H1 (cell line): ENCODE results near the gene ZBTB20. TPM values are rescaled to one million over a fixed set of nuclear protein-coding genes. Genes with fewer than 3 reads are reported as not detected.
A peak's percentile ranks its signal among the peaks of the same experiment; 100 is the strongest.

ENCODE experiments used
- EZH2 ChIP-seq: fragments of 200-600 bp; sonication (generic); IDR thresholded peaks from 2 replicates; pipeline ENCODE4 v1.7.1; 2012; ENCODE audit warnings: low read depth, mild to moderate bottlenecking, moderate library complexity, low read length, inconsistent platforms; ENCODE audit not compliant: severe bottlenecking
- GTF2F1 ChIP-seq: IDR thresholded peaks from 2 replicates; pipeline ENCODE4 v1.6.1; 2012; ENCODE audit warnings: low read depth, low read length, improper control_type of control experiment, borderline replicate concordance
- NANOG ChIP-seq: IDR thresholded peaks from 2 replicates; pipeline ENCODE4 v1.6.1; 2011; ENCODE audit warnings: low read length, low read depth, mild to moderate bottlenecking, inconsistent platforms; ENCODE audit not compliant: insufficient read depth, poor library complexity, severe bottlenecking
- SP1 ChIP-seq: IDR thresholded peaks from 2 replicates; pipeline ENCODE4 v1.6.1; 2011; ENCODE audit warnings: low read depth, low read length
- polyA plus RNA-seq, 7 experiments: library from polyadenylated mRNA; depleted of rRNA in 3 of 7; stranded (reverse) in 5 of 7; unstranded in 2 of 7; fragments of >200 nt in 5 of 7; fragments of 200-250 nt in 2 of 7; gene quantifications; 1 replicate in 5 of 7; 2 replicates in 1 of 7; 4 replicates in 1 of 7; pipeline versions ENCODE4 v1.2.1 to v1.2.3, GENCODE V29; 2011 to 2013; ENCODE audit warnings: missing spikeins in 2 of 7, mixed read lengths in 2 of 7
- total RNA-seq: library from RNA; stranded (reverse); fragmentation: NEBNext Ultra II Directional; extraction: Animal tissue kit (Norgen Biotek cat#: 25700); gene quantifications from 2 replicates; pipeline ENCODE4 v1.2.1, GENCODE V29; 2021
- TF ChIP-seq, protein P1 (sequence below): fragments of 300-600 bp; sonication (generic); IDR thresholded peaks from 2 replicates; pipeline ENCODE4 v1.7.1; 2012; ENCODE audit warnings: low read length, moderate library complexity, mild to moderate bottlenecking, inconsistent platforms; ENCODE audit not compliant: insufficient replicate concordance

ZBTB20 gene
- total and polyA plus RNA-seq, 2 of the 8 experiments (the other 6 are each of a cell fraction or from before 2014, with no cell fraction given) = 0.35 to 1.3 TPM

DNA sequence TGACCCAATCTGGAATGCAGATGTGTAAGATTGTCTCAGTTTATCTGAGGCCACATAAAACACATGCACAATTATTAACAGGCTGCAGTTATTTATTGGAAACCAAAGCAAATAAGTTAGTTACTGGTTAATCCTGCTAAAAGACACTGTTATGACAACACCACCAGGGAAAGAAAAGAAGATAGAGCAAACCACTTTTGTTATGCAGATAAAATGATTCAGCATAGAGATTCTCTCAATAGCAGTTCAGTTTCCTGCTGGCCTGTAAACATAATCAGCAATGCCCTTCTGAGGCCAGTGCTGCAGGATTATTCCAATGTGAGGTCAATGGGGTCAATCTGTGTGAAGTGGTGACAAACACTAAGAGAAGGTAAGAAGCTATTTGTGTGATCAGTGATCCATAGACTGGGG, 244.4 kb downstream of the ZBTB20 start (continued):
- TF ChIP-seq, protein P1, sequence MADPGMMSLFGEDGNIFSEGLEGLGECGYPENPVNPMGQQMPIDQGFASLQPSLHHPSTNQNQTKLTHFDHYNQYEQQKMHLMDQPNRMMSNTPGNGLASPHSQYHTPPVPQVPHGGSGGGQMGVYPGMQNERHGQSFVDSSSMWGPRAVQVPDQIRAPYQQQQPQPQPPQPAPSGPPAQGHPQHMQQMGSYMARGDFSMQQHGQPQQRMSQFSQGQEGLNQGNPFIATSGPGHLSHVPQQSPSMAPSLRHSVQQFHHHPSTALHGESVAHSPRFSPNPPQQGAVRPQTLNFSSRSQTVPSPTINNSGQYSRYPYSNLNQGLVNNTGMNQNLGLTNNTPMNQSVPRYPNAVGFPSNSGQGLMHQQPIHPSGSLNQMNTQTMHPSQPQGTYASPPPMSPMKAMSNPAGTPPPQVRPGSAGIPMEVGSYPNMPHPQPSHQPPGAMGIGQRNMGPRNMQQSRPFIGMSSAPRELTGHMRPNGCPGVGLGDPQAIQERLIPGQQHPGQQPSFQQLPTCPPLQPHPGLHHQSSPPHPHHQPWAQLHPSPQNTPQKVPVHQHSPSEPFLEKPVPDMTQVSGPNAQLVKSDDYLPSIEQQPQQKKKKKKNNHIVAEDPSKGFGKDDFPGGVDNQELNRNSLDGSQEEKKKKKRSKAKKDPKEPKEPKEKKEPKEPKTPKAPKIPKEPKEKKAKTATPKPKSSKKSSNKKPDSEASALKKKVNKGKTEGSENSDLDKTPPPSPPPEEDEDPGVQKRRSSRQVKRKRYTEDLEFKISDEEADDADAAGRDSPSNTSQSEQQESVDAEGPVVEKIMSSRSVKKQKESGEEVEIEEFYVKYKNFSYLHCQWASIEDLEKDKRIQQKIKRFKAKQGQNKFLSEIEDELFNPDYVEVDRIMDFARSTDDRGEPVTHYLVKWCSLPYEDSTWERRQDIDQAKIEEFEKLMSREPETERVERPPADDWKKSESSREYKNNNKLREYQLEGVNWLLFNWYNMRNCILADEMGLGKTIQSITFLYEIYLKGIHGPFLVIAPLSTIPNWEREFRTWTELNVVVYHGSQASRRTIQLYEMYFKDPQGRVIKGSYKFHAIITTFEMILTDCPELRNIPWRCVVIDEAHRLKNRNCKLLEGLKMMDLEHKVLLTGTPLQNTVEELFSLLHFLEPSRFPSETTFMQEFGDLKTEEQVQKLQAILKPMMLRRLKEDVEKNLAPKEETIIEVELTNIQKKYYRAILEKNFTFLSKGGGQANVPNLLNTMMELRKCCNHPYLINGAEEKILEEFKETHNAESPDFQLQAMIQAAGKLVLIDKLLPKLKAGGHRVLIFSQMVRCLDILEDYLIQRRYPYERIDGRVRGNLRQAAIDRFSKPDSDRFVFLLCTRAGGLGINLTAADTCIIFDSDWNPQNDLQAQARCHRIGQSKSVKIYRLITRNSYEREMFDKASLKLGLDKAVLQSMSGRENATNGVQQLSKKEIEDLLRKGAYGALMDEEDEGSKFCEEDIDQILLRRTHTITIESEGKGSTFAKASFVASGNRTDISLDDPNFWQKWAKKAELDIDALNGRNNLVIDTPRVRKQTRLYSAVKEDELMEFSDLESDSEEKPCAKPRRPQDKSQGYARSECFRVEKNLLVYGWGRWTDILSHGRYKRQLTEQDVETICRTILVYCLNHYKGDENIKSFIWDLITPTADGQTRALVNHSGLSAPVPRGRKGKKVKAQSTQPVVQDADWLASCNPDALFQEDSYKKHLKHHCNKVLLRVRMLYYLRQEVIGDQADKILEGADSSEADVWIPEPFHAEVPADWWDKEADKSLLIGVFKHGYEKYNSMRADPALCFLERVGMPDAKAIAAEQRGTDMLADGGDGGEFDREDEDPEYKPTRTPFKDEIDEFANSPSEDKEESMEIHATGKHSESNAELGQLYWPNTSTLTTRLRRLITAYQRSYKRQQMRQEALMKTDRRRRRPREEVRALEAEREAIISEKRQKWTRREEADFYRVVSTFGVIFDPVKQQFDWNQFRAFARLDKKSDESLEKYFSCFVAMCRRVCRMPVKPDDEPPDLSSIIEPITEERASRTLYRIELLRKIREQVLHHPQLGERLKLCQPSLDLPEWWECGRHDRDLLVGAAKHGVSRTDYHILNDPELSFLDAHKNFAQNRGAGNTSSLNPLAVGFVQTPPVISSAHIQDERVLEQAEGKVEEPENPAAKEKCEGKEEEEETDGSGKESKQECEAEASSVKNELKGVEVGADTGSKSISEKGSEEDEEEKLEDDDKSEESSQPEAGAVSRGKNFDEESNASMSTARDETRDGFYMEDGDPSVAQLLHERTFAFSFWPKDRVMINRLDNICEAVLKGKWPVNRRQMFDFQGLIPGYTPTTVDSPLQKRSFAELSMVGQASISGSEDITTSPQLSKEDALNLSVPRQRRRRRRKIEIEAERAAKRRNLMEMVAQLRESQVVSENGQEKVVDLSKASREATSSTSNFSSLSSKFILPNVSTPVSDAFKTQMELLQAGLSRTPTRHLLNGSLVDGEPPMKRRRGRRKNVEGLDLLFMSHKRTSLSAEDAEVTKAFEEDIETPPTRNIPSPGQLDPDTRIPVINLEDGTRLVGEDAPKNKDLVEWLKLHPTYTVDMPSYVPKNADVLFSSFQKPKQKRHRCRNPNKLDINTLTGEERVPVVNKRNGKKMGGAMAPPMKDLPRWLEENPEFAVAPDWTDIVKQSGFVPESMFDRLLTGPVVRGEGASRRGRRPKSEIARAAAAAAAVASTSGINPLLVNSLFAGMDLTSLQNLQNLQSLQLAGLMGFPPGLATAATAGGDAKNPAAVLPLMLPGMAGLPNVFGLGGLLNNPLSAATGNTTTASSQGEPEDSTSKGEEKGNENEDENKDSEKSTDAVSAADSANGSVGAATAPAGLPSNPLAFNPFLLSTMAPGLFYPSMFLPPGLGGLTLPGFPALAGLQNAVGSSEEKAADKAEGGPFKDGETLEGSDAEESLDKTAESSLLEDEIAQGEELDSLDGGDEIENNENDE = peak; percentile 75
- TF ChIP-seq EZH2 = no peak
- TF ChIP-seq SP1 = peak; percentile 46; the same call in 1 of the 2 replicates
- peak; percentile 78 for TF ChIP-seq NANOG
- TF ChIP-seq GTF2F1 = no peak
